ENCODE results near the gene HMGB4. TPM values are rescaled to one million over a fixed set of nuclear protein-coding genes. Genes with fewer than 3 reads are reported as not detected.

HMGB4 gene
- total and polyA plus RNA-seq, 2 donors (not counting 3 experiments of a cell fraction or from before 2014, with no cell fraction given): not detected

DNA sequence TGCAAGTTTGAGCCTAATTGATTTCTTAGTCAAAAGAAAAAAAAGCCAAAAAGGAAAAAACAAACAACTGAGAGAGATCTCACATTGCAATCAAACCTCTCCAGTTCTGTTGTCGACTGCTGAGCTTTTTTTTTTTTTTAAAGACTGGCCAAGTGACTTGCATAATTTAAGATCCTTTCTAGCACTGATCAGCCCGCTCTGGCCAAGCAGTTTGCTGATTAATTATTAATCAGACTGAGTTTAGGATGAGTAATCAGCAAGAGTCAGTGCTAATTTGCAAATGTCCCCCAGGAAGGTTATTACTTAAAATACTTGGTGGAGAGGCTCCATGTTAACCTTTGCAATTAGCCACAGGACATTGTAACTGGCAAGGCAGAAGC is 39.3 kb downstream of the HMGB4 start:
- DNase-seq (ENCODE audit: low read depth, low spot score) (no peak), FAIRE-seq (no peak)
- H4K20me1 ChIP-seq (replicated peaks; ENCODE audit: control insufficient read depth, extremely low read depth, insufficient read depth, low read length): no peaks in the 10 kb centered on the region
- no peak overlapping the region for H3K4me3 ChIP-seq (replicated peaks in 1 of 3; ENCODE audit: insufficient read depth in 1 of 3, low read depth in 1 of 3, low read length in 3 of 3)
- H3K36me3 ChIP-seq (ENCODE audit: control insufficient read depth in 2 of 2, extremely low read depth in 1 of 2, insufficient read depth in 2 of 2, low read length in 2 of 2): no peaks in the 10 kb centered on the region
- no peaks in the 10 kb centered on the region for H3K27me3 ChIP-seq (ENCODE audit: control insufficient read depth in 2 of 2, insufficient read depth in 2 of 2, low read length in 2 of 2)
- H3K27ac ChIP-seq (ENCODE audit: insufficient read depth, low read depth, low read length): no peak overlapping the region
- ChIA-PET CTCF (no interaction called here), POLR2A (no interaction called here)
- H2AFZ ChIP-seq (ENCODE audit: low read depth, low read length): no peak overlapping the region
- no peak overlapping the region for H3K4me2 ChIP-seq (ENCODE audit: insufficient read depth, low read length)
- H3K4me1 ChIP-seq (ENCODE audit: control insufficient read depth, extremely low read depth, insufficient read depth, low read length): no peaks in the 10 kb centered on the region
- TF ChIP-seq FOS (IDR thresholded peaks at IDR 0.05; ENCODE audit: borderline replicate concordance, insufficient read depth, low read length) (no peak), JUN (IDR thresholded peaks at IDR 0.05; ENCODE audit: borderline replicate concordance, insufficient read depth, insufficient read length, low read depth) (no peak), EZH2 (IDR thresholded peaks at IDR 0.05; ENCODE audit: borderline replicate concordance, low read depth, low read length, severe bottlenecking) (no peak), POLR2A (IDR thresholded peaks at IDR 0.05; ENCODE audit: low read depth, low read length) (no peak)
- TF ChIP-seq, protein P1, sequence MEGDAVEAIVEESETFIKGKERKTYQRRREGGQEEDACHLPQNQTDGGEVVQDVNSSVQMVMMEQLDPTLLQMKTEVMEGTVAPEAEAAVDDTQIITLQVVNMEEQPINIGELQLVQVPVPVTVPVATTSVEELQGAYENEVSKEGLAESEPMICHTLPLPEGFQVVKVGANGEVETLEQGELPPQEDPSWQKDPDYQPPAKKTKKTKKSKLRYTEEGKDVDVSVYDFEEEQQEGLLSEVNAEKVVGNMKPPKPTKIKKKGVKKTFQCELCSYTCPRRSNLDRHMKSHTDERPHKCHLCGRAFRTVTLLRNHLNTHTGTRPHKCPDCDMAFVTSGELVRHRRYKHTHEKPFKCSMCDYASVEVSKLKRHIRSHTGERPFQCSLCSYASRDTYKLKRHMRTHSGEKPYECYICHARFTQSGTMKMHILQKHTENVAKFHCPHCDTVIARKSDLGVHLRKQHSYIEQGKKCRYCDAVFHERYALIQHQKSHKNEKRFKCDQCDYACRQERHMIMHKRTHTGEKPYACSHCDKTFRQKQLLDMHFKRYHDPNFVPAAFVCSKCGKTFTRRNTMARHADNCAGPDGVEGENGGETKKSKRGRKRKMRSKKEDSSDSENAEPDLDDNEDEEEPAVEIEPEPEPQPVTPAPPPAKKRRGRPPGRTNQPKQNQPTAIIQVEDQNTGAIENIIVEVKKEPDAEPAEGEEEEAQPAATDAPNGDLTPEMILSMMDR (IDR thresholded peaks at IDR 0.05; ENCODE audit: extremely low read depth in 1 of 2, insufficient read depth in 1 of 2, low read depth in 1 of 2, low read length in 2 of 2): no peak
- no peaks in the 10 kb centered on the region for H3K79me2 ChIP-seq (ENCODE audit: control insufficient read depth, insufficient read depth, low read length)
- dilution Hi-C loops (cut with MboI; ENCODE audit: extremely low pct_ligation_motif_present, low sequenced_read_pairs): no loop called here
- H3K9me1 ChIP-seq (replicated peaks; ENCODE audit: control insufficient read depth, extremely low read depth, insufficient read depth, low read length): no peaks in the 10 kb centered on the region
- no TSS peak for BruUV-seq (replicated peaks)
- H3K9ac ChIP-seq (replicated peaks; ENCODE audit: extremely low read depth, insufficient read depth, low read length): no peak overlapping the region
- intact Hi-C loops (cut with micrococcal nuclease): no loop called here
- peaks cover 6% of the 10 kb centered on the region for H3K9me3 ChIP-seq (replicated peaks; ENCODE audit: control insufficient read depth, insufficient read depth, low read length)

GRCh38 chr1:33905241-33905640 is 41.4 kb downstream of the HMGB4 start:
- Histone ChIP-seq H3K27me3 (ENCODE audit: control insufficient read depth in 2 of 2, insufficient read depth in 2 of 2, low read length in 2 of 2) (no peaks in the 10 kb centered on the region), H3K4me1 (ENCODE audit: control insufficient read depth, extremely low read depth, insufficient read depth, low read length) (no peaks in the 10 kb centered on the region), H3K9ac (replicated peaks; ENCODE audit: extremely low read depth, insufficient read depth, low read length) (no peak overlapping the region), H2AFZ (ENCODE audit: low read depth, low read length) (no peak overlapping the region), H3K36me3 (ENCODE audit: control insufficient read depth in 2 of 2, extremely low read depth in 1 of 2, insufficient read depth in 2 of 2, low read length in 2 of 2) (no peaks in the 10 kb centered on the region), H3K9me1 (replicated peaks; ENCODE audit: control insufficient read depth, extremely low read depth, insufficient read depth, low read length) (no peaks in the 10 kb centered on the region), H3K9me3 (replicated peaks; ENCODE audit: control insufficient read depth, insufficient read depth, low read length) (peaks cover 6% of the 10 kb centered on the region), H3K4me2 (ENCODE audit: insufficient read depth, low read length) (no peak overlapping the region), H4K20me1 (replicated peaks; ENCODE audit: control insufficient read depth, extremely low read depth, insufficient read depth, low read length) (no peaks in the 10 kb centered on the region), H3K27ac (ENCODE audit: insufficient read depth, low read depth, low read length) (no peak overlapping the region), H3K4me3 (replicated peaks in 1 of 3; ENCODE audit: insufficient read depth in 1 of 3, low read depth in 1 of 3, low read length in 3 of 3) (no peak overlapping the region), H3K79me2 (ENCODE audit: control insufficient read depth, insufficient read depth, low read length) (no peaks in the 10 kb centered on the region)
- POLR2A ChIA-PET: no interaction called here
- no peak for DNase-seq (ENCODE audit: low read depth, low spot score)
- no TSS peak for BruUV-seq (replicated peaks)
- dilution Hi-C loops (cut with MboI; ENCODE audit: extremely low pct_ligation_motif_present, low sequenced_read_pairs) (no loop called here), intact Hi-C loops (cut with micrococcal nuclease) (no loop called here)
- FAIRE-seq: no peak
- CTCF ChIA-PET: interaction anchor here (0.6 kb wide), 1 partner anchor 1170 kb away, joined by 6 read pairs; no protein-coding TSS in a partner anchor
- TF ChIP-seq POLR2AphosphoS5 (IDR thresholded peaks at IDR 0.05; ENCODE audit: insufficient read depth, low read depth, low read length): no peak
